HG02938 (cell line): Measurements from ENCODE around the gene UTY.

Source experiments
- ATAC-seq: cut with Tn5 transposase; IDR thresholded peaks from one replicate; pipeline ENCODE4 v1.9.1; 2021; ENCODE audit warnings: mild to moderate bottlenecking, moderate library complexity; ENCODE audit not compliant: unreplicated experiment

UTY gene

GRCh38 chrY:13416869-13417661, 62.8 kb downstream of the UTY start:
- peak; percentile 88 for ATAC-seq

- no peak for ATAC-seq
Measured at GRCh38 chrY:13415556-13415955, 64.3 kb downstream of the UTY start.

GRCh38 chrY:13398876-13399275, 81.0 kb downstream of the UTY start:
- ATAC-seq = no peak

GRCh38 chrY:13381110-13381683, 98.6 kb downstream of the UTY start:
- ATAC-seq = no peak

- no peak for ATAC-seq
Measured at GRCh38 chrY:13370868-13371800, 108.7 kb downstream of the UTY start.

GRCh38 chrY:13370245-13370644, 109.6 kb downstream of the UTY start:
- no peak for ATAC-seq

GRCh38 chrY:13368513-13368845, 111.4 kb downstream of the UTY start:
- no peak for ATAC-seq

- no peak for ATAC-seq
Measured at GRCh38 chrY:13363641-13364040, 116.2 kb downstream of the UTY start.

- ATAC-seq = no peak
Measured at GRCh38 chrY:13362662-13363061, 117.2 kb downstream of the UTY start.

- no peak for ATAC-seq
Measured at GRCh38 chrY:13361656-13362636, 117.9 kb downstream of the UTY start.

- no peak for ATAC-seq
Measured at GRCh38 chrY:13351443-13351842, 128.4 kb downstream of the UTY start.

- no peak for ATAC-seq
Measured at GRCh38 chrY:13347106-13347505, 132.7 kb downstream of the UTY start.

GRCh38 chrY:13345549-13345948, 134.3 kb downstream of the UTY start:
- no peak for ATAC-seq

- peak; percentile 54 for ATAC-seq
Measured at GRCh38 chrY:13343307-13343946, 136.4 kb downstream of the UTY start.

GRCh38 chrY:13339939-13340338, 139.9 kb downstream of the UTY start:
- ATAC-seq = no peak

GRCh38 chrY:13339381-13339780, 140.5 kb downstream of the UTY start:
- no peak for ATAC-seq

- ATAC-seq = no peak
Measured at GRCh38 chrY:13338711-13339110, 141.1 kb downstream of the UTY start.

GRCh38 chrY:13337934-13338333, 141.9 kb downstream of the UTY start:
- no peak for ATAC-seq

GRCh38 chrY:13333791-13334190, 146.0 kb downstream of the UTY start:
- no peak for ATAC-seq

GRCh38 chrY:13330651-13331050, 149.2 kb downstream of the UTY start:
- ATAC-seq = no peak
